AG10803 (cell line): ENCODE results near the gene PLPP3.

Experiments
- DNase-seq: peaks from one replicate; pipeline ENCODE4 v3.0.0; 2010; ENCODE audit warnings: low read depth
- H3K4me3 ChIP-seq: 2 replicates; pipeline ENCODE4 v1.5.1; 2011; ENCODE audit warnings: mild to moderate bottlenecking, low read length, control low read depth
- TF ChIP-seq, protein P1 (sequence below): conservative IDR thresholded peaks from 2 replicates; pipeline ENCODE4 v1.5.1; 2011; ENCODE audit warnings: mild to moderate bottlenecking, low read length, control low read depth, inconsistent platforms

Gene PLPP3

GRCh38 chr1:56564615-56565014 lies 14.7 kb downstream of the PLPP3 start:
- TF ChIP-seq, protein P1, sequence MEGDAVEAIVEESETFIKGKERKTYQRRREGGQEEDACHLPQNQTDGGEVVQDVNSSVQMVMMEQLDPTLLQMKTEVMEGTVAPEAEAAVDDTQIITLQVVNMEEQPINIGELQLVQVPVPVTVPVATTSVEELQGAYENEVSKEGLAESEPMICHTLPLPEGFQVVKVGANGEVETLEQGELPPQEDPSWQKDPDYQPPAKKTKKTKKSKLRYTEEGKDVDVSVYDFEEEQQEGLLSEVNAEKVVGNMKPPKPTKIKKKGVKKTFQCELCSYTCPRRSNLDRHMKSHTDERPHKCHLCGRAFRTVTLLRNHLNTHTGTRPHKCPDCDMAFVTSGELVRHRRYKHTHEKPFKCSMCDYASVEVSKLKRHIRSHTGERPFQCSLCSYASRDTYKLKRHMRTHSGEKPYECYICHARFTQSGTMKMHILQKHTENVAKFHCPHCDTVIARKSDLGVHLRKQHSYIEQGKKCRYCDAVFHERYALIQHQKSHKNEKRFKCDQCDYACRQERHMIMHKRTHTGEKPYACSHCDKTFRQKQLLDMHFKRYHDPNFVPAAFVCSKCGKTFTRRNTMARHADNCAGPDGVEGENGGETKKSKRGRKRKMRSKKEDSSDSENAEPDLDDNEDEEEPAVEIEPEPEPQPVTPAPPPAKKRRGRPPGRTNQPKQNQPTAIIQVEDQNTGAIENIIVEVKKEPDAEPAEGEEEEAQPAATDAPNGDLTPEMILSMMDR: no peak
- H3K4me3 ChIP-seq: no peak overlapping the region
- no peak for DNase-seq

DNA sequence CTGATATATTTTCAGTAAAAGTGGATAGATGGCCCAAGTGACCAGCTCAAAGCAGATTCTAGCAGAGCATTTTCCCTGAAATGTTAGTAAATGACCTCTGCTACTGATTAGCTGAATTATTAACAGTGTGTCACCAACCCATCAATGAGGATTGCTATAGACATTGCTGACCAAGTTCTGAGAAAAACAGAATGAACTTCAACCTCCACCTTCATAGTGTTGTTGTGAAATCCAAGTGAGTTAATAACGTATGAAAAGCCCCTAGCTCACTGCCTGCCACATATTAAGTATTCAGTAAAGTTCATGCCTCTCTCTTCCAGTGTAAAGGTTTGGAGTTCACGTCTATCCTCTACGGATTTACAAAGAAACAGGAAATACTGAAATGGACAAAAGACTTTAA lies 15.8 kb downstream of the PLPP3 start:
- TF ChIP-seq, protein P1: no peak
- DNase-seq: no peak
- no peak overlapping the region for H3K4me3 ChIP-seq

DNA sequence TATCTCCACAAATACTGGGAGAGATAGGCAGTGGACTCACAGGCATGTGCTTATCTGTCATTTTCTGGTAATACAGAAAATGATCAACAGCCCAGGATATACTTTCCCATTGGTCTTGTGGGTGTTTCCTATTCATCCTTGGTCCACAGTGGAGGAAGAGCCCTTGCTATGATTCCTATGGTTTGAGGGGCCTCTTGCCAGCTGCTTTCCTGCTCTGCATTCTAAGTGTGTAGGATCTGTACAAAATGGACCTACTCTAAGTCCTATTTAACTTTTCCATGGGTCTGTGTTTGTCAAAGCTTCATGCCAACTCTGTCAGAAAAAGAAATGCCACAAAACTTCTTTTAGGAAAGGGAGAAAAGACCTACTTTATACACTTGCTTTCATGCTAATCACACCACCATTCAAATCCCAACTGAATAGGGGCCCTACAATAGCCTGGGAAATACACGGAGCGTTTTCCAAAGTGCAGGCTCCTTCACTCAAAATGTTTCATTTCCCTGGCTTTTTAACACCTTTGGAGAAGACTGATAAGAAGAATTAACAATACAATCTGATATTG lies 16.4 kb downstream of the PLPP3 start:
- no peak for DNase-seq
- H3K4me3 ChIP-seq: no peak overlapping the region
- TF ChIP-seq, protein P1: no peak

- no peak for DNase-seq
- no peak overlapping the region for H3K4me3 ChIP-seq
These were observed 17.9 kb downstream of the PLPP3 start for GRCh38 chr1:56561227-56562019.

GRCh38 chr1:56557746-56558145 lies 21.6 kb downstream of the PLPP3 start:
- TF ChIP-seq, protein P1: no peak
- DNase-seq: no peak

More at GRCh38 chr1:56561227-56562019, 17.9 kb downstream of the PLPP3 start:
- TF ChIP-seq, protein P1: no peak

GRCh38 chr1:56555448-56555847 lies 23.9 kb downstream of the PLPP3 start:
- H3K4me3 ChIP-seq: no peak overlapping the region
- DNase-seq: no peak
- TF ChIP-seq, protein P1: no peak

More at GRCh38 chr1:56557746-56558145, 21.6 kb downstream of the PLPP3 start:
- H3K4me3 ChIP-seq: no peak overlapping the region

DNA sequence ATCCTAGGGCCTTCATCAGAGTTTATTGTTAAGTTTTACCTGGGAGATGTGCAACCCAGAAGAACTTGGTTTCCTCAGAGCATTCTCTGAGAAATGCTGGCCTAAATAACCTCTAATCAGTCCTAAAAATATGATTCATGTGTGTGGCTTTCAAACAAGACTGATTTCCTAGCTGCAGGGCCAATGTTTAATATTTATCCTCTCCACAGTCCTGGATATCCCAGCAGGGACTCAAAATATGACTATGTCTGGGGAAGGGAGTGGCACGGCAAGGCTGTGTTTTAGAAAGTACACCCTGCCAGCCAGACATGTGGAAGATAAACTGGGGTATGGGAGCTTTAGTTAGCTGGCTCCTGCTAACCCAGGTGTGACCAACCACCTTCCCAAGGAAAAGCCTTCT lies 26.3 kb downstream of the PLPP3 start:
- no peak overlapping the region for H3K4me3 ChIP-seq
- TF ChIP-seq, protein P1: no peak
- no peak for DNase-seq
